Measurements from ENCODE around the gene MAD1L1. TPM values are rescaled to one million over a fixed set of nuclear protein-coding genes. Genes with fewer than 3 reads are reported as not detected.

The MAD1L1 gene
- total RNA-seq, 4 donors from 2014 or later, result 21.0 to 49.7 (median 29.8) TPM

DNA sequence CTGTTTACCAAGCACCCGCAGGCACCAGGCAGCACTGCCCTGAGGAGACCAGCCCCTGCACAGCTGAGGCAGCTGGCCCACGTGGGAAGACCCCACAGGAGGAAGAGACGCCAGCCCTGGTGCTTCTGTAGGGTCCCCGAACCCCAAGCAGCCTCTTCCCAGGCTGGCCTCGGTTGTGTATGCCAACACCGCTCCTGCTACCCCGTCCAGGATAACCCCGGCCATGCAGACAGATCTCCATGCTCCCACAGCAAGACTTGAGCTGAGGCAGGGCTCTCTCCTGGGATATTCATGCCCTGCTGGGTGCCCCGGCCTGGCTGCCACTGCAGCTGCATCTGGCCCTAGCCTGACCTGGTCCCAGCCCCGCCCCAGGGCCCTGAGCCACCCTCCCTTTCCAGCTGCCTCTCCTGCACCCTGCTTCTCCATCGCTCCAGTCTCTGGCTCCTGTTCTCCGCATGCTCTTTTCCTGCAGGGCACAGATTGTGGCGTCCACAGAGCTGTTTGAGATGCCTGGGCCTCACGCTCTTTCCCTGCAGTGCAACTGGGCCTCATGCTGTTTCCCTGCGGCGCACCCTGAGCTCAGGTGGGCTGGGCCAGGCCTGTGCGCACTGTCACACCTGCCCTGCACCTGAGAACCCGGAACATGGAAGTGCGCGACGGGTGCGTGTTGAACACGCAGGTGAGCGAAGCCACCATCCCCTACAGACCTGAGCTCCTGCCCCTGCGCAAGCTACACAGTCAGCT lies 326.5 kb downstream of the MAD1L1 start:
- TF ChIP-seq, protein P1, sequence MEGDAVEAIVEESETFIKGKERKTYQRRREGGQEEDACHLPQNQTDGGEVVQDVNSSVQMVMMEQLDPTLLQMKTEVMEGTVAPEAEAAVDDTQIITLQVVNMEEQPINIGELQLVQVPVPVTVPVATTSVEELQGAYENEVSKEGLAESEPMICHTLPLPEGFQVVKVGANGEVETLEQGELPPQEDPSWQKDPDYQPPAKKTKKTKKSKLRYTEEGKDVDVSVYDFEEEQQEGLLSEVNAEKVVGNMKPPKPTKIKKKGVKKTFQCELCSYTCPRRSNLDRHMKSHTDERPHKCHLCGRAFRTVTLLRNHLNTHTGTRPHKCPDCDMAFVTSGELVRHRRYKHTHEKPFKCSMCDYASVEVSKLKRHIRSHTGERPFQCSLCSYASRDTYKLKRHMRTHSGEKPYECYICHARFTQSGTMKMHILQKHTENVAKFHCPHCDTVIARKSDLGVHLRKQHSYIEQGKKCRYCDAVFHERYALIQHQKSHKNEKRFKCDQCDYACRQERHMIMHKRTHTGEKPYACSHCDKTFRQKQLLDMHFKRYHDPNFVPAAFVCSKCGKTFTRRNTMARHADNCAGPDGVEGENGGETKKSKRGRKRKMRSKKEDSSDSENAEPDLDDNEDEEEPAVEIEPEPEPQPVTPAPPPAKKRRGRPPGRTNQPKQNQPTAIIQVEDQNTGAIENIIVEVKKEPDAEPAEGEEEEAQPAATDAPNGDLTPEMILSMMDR (IDR thresholded peaks at IDR 0.05; ENCODE audit: low read depth), result no peak

DNA sequence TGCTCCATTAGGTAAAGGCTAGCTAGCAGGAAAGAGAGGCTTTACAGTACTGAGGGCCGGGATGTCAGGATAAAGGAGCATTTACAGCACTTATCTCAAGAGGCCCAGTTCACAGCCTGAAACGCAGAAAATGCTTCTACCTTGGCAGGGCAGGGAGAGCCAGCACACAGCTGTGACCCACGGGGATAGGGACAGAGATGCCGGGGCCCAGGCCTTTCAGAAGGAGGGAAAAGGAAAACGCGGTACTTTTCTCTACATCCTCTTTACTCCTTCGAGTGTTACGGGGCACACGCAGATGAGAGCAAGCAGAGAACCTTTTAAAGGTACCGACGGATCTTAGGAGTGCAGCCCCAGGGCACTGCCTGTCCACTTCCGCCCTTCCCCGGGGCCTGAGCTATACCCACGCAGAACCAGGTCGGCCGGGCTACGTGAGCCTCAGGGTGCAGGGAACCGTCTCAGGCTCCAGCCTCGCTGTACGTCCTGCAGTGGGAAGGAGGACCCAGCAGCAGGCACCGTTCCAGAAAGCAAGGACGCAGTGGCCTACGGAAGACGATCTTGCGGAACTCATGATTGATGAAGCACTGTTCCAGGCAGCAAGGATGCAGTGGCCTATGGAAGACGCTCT lies 330.4 kb downstream of the MAD1L1 start:
- TF ChIP-seq, protein P1 (IDR thresholded peaks at IDR 0.05; ENCODE audit: low read depth), result no peak

DNA sequence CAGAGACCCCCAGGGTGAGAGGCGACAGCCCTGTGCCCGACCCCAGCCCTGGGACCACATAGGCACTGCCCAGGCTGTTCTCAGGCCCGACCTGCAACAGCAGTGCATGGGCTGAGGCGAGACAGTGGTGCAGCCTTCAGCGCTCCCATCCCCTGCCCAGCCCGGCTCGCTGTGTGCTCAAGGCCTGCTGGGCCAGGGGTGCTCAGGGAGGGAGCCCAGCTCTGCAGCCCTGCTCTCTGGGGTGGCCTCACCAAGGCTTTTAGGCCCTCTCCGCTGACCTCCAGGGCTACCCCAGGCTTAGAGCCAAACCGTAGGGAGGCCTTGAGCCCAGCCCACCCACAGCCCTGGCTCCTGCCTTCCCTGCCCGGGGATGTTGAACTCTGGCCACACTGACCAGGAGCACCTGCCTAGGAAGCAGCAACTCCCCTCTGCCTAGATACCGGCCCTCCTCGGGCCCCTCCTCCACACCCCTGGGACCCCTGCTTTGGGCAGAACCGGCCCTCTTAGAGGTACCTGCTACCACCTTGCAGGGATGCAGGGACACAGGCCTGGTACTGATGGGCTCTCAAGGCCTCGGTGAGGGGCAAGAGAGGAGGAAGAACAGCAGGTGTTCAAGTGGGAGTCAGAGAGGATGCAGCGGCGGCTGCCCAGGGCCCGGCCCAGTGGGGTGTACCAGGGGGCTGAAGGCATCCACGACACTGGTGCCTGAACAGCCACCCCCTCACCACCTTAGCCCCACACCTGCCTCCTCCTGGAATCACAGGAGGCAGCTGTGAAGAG lies 331.1 kb downstream of the MAD1L1 start:
- TF ChIP-seq, protein P1 (IDR thresholded peaks at IDR 0.05; ENCODE audit: low read depth), result no peak

DNA sequence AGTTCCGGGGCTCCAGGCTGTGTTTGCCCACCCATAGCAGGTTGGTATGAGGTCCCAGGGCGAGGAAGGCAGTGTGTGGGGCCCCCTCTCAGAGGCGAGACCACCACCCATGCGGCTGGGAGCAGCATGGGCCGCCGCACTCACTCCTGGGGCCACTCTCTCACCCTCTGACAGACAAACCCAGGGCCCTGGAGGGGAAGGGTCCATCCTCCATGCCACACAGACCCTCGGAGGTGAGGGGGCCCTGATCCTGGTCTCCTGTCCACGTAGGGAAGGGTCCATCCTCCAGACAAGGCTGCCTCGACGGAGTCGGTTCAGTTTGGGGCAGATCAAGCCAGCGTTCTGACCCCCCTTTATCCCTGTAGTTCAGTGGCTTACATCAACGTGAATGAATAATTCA lies 331.9 kb downstream of the MAD1L1 start:
- TF ChIP-seq, protein P1 (IDR thresholded peaks at IDR 0.05; ENCODE audit: low read depth), result no peak

DNA sequence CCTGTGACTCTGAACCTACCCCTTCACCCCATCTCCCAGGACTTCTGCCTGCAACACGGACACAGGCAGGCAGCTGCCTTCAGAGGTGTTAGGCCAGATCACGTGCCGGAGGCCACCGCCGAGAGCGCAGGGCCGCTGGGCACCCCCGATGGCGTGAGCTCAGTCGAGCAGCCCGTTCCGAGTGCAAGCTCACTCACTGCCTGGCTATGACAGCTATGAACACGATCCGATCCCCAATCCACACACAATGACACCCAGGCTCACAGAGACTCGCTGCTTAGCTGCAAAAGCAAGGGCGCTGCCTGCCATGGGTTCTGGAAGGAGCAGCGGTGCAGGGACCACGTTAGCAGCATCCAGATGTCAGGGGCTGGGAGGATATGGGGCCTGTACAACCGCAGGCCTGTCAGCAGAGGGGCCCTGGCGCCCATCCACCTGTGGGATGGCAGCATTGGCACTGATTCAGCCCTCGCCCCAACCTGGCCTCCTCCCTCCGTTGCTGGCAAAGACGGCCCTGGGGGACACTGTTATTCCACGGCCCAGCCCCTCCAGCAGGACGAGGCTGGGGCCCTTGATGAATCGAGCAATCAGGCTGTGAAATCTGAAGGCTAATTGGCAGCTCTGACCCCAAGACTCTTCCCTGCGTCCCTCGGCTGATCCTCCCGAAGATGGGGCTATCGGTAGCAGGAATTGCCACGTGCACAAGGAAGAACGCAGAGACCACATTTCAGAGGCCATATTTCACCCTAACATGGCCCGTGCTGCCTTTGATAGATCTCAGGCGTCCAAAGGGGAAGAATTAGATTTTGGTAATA lies 332.6 kb downstream of the MAD1L1 start:
- TF ChIP-seq, protein P1 (IDR thresholded peaks at IDR 0.05; ENCODE audit: low read depth), result no peak

DNA sequence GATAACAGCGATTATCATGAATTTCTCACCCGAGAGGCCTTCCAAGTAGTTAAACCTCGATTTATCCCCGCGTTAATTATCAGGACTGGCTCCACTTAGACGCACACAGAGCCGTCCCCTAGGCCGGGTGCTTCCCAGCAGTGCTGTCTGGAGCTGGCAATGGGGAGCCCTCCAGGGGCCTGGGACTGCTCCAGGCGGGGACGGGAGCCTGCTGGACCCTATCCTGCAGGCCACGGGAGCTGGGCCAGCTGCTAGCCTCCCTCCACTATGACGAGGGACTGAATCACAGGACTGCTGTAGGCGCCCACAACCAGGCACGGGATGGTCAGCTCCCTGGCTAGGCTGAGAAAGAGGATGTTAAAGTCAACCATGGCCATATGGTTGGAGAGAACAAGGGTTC lies 333.5 kb downstream of the MAD1L1 start:
- TF ChIP-seq, protein P1 (IDR thresholded peaks at IDR 0.05; ENCODE audit: low read depth), result no peak
